ENCODE results near the gene ESPNL.

Gene ESPNL

DNA sequence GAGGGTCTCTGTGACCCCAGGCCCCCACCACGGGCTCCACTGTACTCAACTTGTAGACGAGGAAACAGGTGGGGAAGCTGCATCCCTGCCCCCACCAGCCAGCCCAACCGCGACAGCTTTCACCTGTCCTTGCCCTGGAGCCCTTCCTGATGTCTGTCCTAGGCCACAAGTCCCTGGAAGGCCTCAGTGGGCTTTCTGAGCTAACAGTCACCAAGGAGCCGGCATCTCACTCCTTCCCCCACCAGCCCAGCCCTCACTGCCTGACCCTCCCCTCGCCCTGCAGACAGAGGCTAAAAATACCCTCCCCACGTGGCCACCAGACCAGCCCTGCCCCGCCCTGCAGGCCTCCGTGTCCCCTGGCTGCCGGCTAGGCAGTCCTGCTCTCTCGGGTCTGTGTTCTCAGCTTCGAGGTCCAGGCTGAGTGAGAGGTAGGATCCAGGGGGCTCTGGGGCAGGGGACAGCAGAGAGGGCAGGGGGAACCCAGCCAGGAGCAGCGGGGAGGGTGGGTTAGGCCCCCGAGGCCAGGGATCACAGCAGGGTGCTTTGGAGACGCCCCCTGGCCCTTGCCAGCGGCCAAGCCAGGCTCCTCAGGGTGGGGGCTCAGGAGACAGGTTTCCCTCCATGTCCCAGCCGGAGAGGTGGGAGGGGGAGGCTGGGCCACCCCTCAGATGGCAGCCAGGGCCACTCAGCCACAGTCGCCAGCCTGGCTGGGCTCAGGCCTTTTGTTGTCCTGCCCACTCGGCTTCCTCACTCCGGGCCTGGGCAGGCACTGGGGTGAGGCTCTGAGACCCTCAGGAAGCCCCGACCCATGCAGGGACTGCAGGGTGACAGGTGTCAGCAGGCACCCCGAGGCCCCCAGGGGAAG, 38.4 kb downstream of the ESPNL start, which contains the start of gene KLHL30:
Gene KLHL30 (plus strand): TSS at position 338 of the 865 bp plus-strand sequence. CDS start 2,087 bp downstream, outside the sequence.
- no peak for DNase-seq (ENCODE audit: low read depth)
- H3K4me3 ChIP-seq (ENCODE audit: low read length): no peak within 1 kb of the TSS
- TF ChIP-seq, protein P1, sequence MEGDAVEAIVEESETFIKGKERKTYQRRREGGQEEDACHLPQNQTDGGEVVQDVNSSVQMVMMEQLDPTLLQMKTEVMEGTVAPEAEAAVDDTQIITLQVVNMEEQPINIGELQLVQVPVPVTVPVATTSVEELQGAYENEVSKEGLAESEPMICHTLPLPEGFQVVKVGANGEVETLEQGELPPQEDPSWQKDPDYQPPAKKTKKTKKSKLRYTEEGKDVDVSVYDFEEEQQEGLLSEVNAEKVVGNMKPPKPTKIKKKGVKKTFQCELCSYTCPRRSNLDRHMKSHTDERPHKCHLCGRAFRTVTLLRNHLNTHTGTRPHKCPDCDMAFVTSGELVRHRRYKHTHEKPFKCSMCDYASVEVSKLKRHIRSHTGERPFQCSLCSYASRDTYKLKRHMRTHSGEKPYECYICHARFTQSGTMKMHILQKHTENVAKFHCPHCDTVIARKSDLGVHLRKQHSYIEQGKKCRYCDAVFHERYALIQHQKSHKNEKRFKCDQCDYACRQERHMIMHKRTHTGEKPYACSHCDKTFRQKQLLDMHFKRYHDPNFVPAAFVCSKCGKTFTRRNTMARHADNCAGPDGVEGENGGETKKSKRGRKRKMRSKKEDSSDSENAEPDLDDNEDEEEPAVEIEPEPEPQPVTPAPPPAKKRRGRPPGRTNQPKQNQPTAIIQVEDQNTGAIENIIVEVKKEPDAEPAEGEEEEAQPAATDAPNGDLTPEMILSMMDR (IDR thresholded peaks at IDR 0.05; ENCODE audit: insufficient read depth, low read depth, low read length, missing control alignments): no peak

DNA sequence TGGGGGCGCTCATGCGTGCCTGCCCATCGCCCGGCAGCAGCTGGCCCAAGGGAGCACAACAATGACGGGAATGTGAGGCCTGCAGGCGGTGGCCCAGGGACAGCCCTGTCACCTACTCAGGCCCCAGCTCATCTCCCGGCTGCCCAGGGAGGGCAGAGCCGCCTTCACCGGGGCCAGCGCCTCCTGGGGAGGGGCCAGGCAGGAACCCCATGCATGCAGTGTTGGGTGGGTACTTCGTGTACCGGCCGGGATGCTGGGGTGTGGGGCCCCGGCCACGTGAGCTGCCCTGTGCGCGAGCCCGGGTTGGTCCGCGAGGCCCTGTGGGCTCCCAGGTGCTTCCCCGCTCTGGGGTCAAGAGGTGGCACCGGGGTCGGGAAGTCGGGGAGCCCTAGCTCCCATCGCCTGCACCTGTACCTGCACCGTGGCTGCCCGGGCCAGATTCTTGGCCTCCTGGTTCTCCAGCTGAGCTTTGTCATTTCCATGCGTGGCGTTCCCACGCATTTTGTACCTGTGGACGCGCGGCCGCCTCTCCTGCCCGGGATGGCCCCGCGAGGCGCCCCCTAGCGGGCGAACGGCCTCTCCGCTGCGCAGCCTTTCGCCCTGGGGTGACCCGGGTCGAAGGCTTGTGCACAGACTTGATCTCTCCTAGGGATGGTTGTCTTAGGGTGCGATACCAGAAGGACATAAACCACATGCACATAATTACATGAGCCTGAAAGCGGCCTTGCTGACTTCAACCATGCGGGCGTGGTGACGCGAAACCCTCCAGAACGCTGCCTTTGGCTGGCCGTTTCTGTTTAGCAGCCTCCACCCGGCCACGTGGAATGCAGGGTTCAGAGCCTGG, 39.3 kb downstream of the ESPNL start:
- TF ChIP-seq, protein P1 (IDR thresholded peaks at IDR 0.05; ENCODE audit: insufficient read depth, low read depth, low read length, missing control alignments): no peak
- no peak overlapping the region for H3K4me3 ChIP-seq (ENCODE audit: low read length)

DNA sequence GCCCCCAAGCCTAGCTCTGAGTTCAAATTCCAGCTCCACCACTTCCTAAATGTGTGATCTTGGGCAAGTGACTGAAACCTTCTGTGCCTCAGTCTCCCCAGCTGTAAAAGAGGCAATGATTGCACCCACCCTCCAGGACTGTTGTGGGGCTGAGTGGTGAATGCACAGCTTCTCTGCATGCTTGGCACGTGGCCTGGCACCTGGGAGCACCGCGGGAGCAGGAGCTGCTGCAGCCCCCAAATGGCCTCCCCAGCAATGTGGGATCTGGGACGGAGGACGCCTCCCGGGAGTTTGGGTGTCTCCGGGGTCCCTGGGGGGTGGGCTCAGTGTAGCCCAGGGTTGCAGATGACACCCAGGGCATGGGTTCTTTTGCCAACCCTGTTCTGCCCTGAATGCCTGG, 39.9 kb downstream of the ESPNL start:
- H3K4me3 ChIP-seq (ENCODE audit: low read length): no peak overlapping the region
- TF ChIP-seq, protein P1 (IDR thresholded peaks at IDR 0.05; ENCODE audit: insufficient read depth, low read depth, low read length, missing control alignments): no peak
- DNase-seq (ENCODE audit: low read depth): no peak

More for the DNA sequence above, 39.3 kb downstream of the ESPNL start:
- DNase-seq (ENCODE audit: low read depth): no peak

DNA sequence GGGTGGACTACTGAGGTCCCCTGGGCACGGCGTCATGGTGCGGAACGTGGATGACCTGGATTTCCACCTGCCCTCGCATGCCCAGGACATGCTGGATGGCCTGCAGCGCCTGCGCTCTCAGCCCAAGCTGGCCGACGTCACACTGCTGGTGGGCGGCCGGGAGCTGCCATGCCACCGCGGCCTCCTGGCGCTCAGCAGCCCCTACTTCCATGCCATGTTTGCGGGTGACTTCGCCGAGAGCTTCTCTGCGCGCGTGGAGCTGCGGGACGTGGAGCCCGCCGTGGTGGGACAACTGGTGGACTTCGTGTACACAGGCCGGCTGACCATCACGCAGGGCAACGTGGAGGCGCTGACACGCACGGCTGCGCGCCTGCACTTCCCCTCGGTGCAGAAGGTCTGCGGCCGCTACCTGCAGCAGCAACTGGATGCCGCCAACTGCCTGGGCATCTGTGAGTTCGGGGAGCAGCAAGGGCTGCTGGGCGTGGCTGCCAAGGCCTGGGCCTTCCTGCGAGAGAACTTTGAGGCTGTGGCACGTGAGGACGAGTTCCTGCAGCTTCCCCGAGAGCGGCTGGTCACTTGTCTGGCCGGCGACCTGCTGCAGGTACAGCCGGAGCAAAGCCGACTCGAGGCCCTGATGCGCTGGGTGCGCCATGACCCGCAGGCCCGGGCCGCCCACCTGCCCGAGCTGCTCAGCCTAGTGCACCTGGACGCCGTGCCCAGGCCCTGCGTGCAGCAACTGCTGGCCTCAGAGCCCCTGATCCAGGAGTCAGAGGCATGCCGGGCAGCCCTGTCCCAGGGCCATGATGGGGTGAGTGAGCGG, 40.8 kb downstream of the ESPNL start:
- TF ChIP-seq, protein P1 (IDR thresholded peaks at IDR 0.05; ENCODE audit: insufficient read depth, low read depth, low read length, missing control alignments): no peak
- H3K4me3 ChIP-seq (ENCODE audit: low read length): no peak overlapping the region
- no peak for DNase-seq (ENCODE audit: low read depth)

DNA sequence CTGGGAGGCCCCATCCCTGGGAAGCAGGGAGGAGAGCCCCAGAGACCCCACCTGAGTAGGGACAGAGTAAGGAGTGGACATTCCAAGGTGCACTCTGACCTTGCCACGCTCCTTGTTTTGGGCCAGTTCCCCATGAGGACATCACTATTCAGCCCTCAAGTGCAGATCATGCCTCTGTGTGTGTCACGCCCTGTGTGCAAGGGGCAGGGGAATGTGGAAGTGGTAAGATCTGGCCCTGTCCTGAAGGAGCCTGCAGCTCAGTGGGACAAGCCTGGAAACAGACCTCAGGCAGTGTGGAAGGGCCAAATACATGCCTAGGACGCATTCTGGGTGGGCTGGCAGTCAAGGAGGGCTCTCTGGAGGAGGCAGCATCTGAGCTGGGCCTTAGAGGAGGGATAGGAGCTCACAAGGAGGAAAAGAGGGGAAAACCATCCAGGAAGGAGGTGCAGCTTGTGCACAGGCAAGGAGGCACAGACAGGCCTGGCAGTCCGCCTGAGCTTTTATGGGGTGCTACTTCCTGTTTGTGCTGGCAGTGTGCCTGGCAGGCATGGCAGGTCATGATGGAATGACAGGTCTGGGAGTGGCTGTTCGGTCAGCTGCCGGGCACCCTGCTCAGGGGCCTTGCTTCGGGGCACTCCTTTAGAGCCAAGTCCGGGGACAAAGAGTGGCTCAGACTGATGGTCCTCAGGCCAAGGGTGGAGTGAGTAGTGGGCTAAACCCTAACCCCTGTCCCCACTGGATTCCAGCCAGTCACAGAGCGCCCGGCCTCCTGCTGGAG, 41.6 kb downstream of the ESPNL start:
- no peak overlapping the region for H3K4me3 ChIP-seq (ENCODE audit: low read length)
- peak; percentile 75 for DNase-seq (ENCODE audit: low read depth)
- TF ChIP-seq, protein P1 (IDR thresholded peaks at IDR 0.05; ENCODE audit: insufficient read depth, low read depth, low read length, missing control alignments): no peak
